Neural crest cell (in vitro differentiated cells): Measurements from ENCODE around the gene DUSP22. TPM values are rescaled to one million over a fixed set of nuclear protein-coding genes. Genes with fewer than 3 reads are reported as not detected.
A peak's percentile ranks its signal among the peaks of the same experiment; 100 is the strongest.
"Not testable (repeated sequence)": the region's sequence is repeated elsewhere in the genome, so short reads cannot be mapped to it uniquely, and the experiment has no call there.

ENCODE experiments used
- DNase-seq: peaks from one replicate; pipeline ENCODE4 v3.0.0; 2021; ENCODE audit warnings: low read depth, mixed read lengths, low spot score
- H3K27ac Mint-ChIP-seq: one replicate; pipeline ENCODE4 v1.8.0; 2021; ENCODE audit warnings: mild to moderate bottlenecking, mixed read lengths; ENCODE audit not compliant: unreplicated experiment
- H3K27me3 Mint-ChIP-seq: 2 replicates; pipeline ENCODE4 v1.8.0; 2021; ENCODE audit warnings: low read depth, mild to moderate bottlenecking, mixed read lengths
- H3K36me3 Mint-ChIP-seq: 2 replicates; pipeline ENCODE4 v1.8.0; 2021; ENCODE audit warnings: low read depth, mild to moderate bottlenecking, mixed read lengths
- H3K4me1 Mint-ChIP-seq: 2 replicates; pipeline ENCODE4 v1.8.0; 2021; ENCODE audit warnings: mixed read lengths
- H3K4me3 Mint-ChIP-seq: one replicate; pipeline ENCODE4 v1.8.0; 2021; ENCODE audit warnings: mild to moderate bottlenecking, mixed read lengths
- H3K9me3 Mint-ChIP-seq: 2 replicates; pipeline ENCODE4 v1.8.0; 2021; ENCODE audit warnings: mixed read lengths
- CTCF ChIP-seq: fragments of 200-600 bp; sonication (generic); conservative IDR thresholded peaks from 2 replicates; pipeline ENCODE4 v1.5.0; 2021; ENCODE audit warnings: antibody characterized with exemption, mild to moderate bottlenecking
- long read RNA-seq: library from polyadenylated mRNA; unstranded; transcript quantifications from one replicate; pipeline ENCODE4 v2.0.0, GENCODE V29; 2020
- total RNA-seq: library from RNA; stranded (reverse); gene quantifications from 2 replicates; pipeline ENCODE4 v1.2.1, GENCODE V29; 2021

The DUSP22 gene
- total RNA-seq = 35.1 and 41.7 TPM in 2 replicates
- long read RNA-seq, partial matches to known transcripts = 0 of 10 reads
- long read RNA-seq, other reads (novel, unspliced or antisense) = 5 of 10 reads

GRCh38 chr6:291697-292505 lies at the start of gene DUSP22:
DUSP22 (plus strand) TSS chr6:292487; CDS start chr6:292540, 53 bp downstream.
- Mint-ChIP-seq H3K9me3 (no peaks in the 10 kb centered on the region), H3K36me3 (no peaks in the 10 kb centered on the region), H3K27me3 (peaks cover 13% of the 10 kb centered on the region), H3K4me3 (peak within 1 kb of the TSS; percentile 98), H3K27ac (peak within 1 kb of the TSS; percentile 98), H3K4me1 (peaks cover 24% of the 10 kb centered on the region)
- DNase-seq = peak; percentile 68
- TF ChIP-seq CTCF = no peak

- H3K27me3 Mint-ChIP-seq = peaks cover 7% of the 10 kb centered on the region
- no peak for DNase-seq
- peaks cover 3% of the 10 kb centered on the region for H3K9me3 Mint-ChIP-seq
- H3K36me3 Mint-ChIP-seq = no peaks in the 10 kb centered on the region
- no peak overlapping the region for H3K27ac Mint-ChIP-seq
- TF ChIP-seq CTCF = no peak
- H3K4me1 Mint-ChIP-seq = no peaks in the 10 kb centered on the region
- H3K4me3 Mint-ChIP-seq = no peak overlapping the region
Measured at GRCh38 chr6:246352-246751, 45.9 kb upstream of the DUSP22 start.

- no peak overlapping the region for H3K27ac Mint-ChIP-seq
- DNase-seq = no peak
- peaks cover 3% of the 10 kb centered on the region for H3K9me3 Mint-ChIP-seq
- no peak for TF ChIP-seq CTCF
- no peaks in the 10 kb centered on the region for H3K36me3 Mint-ChIP-seq
- H3K4me3 Mint-ChIP-seq = no peak overlapping the region
- H3K27me3 Mint-ChIP-seq = peaks cover 4% of the 10 kb centered on the region
- no peaks in the 10 kb centered on the region for H3K4me1 Mint-ChIP-seq
Measured at GRCh38 chr6:247351-247750, 44.9 kb upstream of the DUSP22 start.

- not testable (repeated sequence) for H3K27me3 Mint-ChIP-seq, DNase-seq
Measured at GRCh38 chr6:248046-248445, 44.2 kb upstream of the DUSP22 start.

GRCh38 chr6:250676-251075 lies 41.6 kb upstream of the DUSP22 start:
- Mint-ChIP-seq H3K27ac (no peak overlapping the region), H3K4me3 (no peak overlapping the region), H3K9me3 (peaks cover 3% of the 10 kb centered on the region), H3K4me1 (no peaks in the 10 kb centered on the region), H3K27me3 (peaks cover 4% of the 10 kb centered on the region), H3K36me3 (no peaks in the 10 kb centered on the region)
- DNase-seq = no peak
- no peak for TF ChIP-seq CTCF

More at GRCh38 chr6:248046-248445, 44.2 kb upstream of the DUSP22 start:
- H3K4me1 Mint-ChIP-seq, H3K36me3 Mint-ChIP-seq, H3K9me3 Mint-ChIP-seq, H3K27ac Mint-ChIP-seq, H3K4me3 Mint-ChIP-seq: not testable (repeated sequence)

- H3K27ac Mint-ChIP-seq = no peak overlapping the region
- H3K36me3 Mint-ChIP-seq = no peaks in the 10 kb centered on the region
- H3K4me1 Mint-ChIP-seq = no peaks in the 10 kb centered on the region
- peaks cover 4% of the 10 kb centered on the region for H3K27me3 Mint-ChIP-seq
- no peak for DNase-seq
- H3K9me3 Mint-ChIP-seq = no peaks in the 10 kb centered on the region
- TF ChIP-seq CTCF = no peak
- no peak overlapping the region for H3K4me3 Mint-ChIP-seq
Measured at GRCh38 chr6:251920-252319, 40.4 kb upstream of the DUSP22 start.
